SU-DHL-6 (cell line): Measurements from ENCODE around the gene NIT2.
"Not testable (repeated sequence)": the region's sequence is repeated elsewhere in the genome, so short reads cannot be mapped to it uniquely, and the experiment has no call there.

ENCODE experiments used
- EZH2phosphoT487 ChIP-seq: fragments of 200-600 bp; sonication (generic), shearing (Covaris generic); conservative IDR thresholded peaks from 2 replicates; pipeline ENCODE4 v1.6.1; 2018; ENCODE audit warnings: mild to moderate bottlenecking, antibody characterized with exemption, low read length, moderate library complexity, mixed read lengths
- TF ChIP-seq, protein P1 (sequence below): fragments of 200-600 bp; sonication (generic); IDR thresholded peaks from one replicate; pipeline ENCODE4 v1.5.1; 2017; ENCODE audit warnings: antibody characterized with exemption, mild to moderate bottlenecking, low read length, moderate library complexity; ENCODE audit not compliant: insufficient read depth, poor library complexity, severe bottlenecking

DNA sequence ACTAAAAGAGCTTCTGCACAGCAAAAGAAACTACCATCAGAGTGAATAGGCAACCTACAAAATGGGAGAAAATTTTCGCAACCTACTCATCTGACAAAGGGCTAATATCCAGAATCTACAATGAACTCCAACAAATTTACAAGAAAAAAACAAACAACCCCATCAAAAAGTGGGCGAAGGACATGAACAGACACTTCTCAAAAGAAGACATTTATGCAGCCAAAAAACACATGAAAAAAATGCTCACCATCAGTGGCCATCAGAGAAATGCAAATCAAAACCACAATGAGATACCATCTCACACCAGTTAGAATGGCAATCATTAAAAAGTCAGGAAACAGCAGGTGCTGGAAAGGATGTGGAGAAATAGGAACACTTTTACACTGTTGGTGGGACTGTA lies 17.2 kb downstream of the NIT2 start:
- TF ChIP-seq EZH2phosphoT487 = not testable (repeated sequence)
- TF ChIP-seq, protein P1, sequence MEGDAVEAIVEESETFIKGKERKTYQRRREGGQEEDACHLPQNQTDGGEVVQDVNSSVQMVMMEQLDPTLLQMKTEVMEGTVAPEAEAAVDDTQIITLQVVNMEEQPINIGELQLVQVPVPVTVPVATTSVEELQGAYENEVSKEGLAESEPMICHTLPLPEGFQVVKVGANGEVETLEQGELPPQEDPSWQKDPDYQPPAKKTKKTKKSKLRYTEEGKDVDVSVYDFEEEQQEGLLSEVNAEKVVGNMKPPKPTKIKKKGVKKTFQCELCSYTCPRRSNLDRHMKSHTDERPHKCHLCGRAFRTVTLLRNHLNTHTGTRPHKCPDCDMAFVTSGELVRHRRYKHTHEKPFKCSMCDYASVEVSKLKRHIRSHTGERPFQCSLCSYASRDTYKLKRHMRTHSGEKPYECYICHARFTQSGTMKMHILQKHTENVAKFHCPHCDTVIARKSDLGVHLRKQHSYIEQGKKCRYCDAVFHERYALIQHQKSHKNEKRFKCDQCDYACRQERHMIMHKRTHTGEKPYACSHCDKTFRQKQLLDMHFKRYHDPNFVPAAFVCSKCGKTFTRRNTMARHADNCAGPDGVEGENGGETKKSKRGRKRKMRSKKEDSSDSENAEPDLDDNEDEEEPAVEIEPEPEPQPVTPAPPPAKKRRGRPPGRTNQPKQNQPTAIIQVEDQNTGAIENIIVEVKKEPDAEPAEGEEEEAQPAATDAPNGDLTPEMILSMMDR = not testable (repeated sequence)
